Smooth muscle cell (in vitro differentiated cells): ENCODE data around the gene GPR152. TPM values are rescaled to one million over a fixed set of nuclear protein-coding genes. Genes with fewer than 3 reads are reported as not detected.

Experiments
- DNase-seq: peaks from one replicate; lab custom pipeline; 2025; ENCODE audit not compliant: unreplicated experiment; lab: John Stamatoyannopoulos, UW
- H2AFZ ChIP-seq: fragments of 200-600 bp; sonication (generic); 2 replicates; pipeline ENCODE4 v1.6.0; 2016; ENCODE audit warnings: antibody characterized with exemption, low read depth, mild to moderate bottlenecking
- H3F3A ChIP-seq: fragments of 200-600 bp; sonication (generic); 2 replicates; pipeline ENCODE4 v1.6.0; 2017; ENCODE audit warnings: antibody characterized with exemption, low read depth
- H3K27ac ChIP-seq: fragments of 200-600 bp; sonication (generic); 2 replicates; pipeline ENCODE4 v1.5.1; 2016; ENCODE audit warnings: low read depth, mild to moderate bottlenecking
- H3K27me3 ChIP-seq: fragments of 200-600 bp; sonication (generic); 2 replicates; pipeline ENCODE4 v1.6.1; 2016; ENCODE audit warnings: low read depth, mild to moderate bottlenecking
- H3K36me3 ChIP-seq: fragments of 200-600 bp; sonication (generic); 2 replicates; pipeline ENCODE4 v1.5.1; 2016; ENCODE audit warnings: low read depth
- H3K4me1 ChIP-seq: fragments of 200-600 bp; sonication (generic); 2 replicates; pipeline ENCODE4 v1.5.1; 2016; ENCODE audit warnings: low read depth
- H3K4me2 ChIP-seq: fragments of 200-600 bp; sonication (generic); 2 replicates; pipeline ENCODE4 v1.6.0; 2016; ENCODE audit warnings: mild to moderate bottlenecking
- H3K4me3 ChIP-seq: fragments of 200-600 bp; sonication (generic); 2 replicates; pipeline ENCODE4 v1.5.1; 2016; ENCODE audit warnings: mild to moderate bottlenecking
- H3K79me2 ChIP-seq: fragments of 200-600 bp; sonication (generic); 2 replicates; pipeline ENCODE4 v1.6.0; 2016; ENCODE audit warnings: low read depth, mild to moderate bottlenecking
- H3K9ac ChIP-seq: fragments of 200-600 bp; sonication (generic); 2 replicates; pipeline ENCODE4 v1.6.0; 2016; ENCODE audit warnings: low read depth
- H3K9me3 ChIP-seq: fragments of 200-600 bp; sonication (generic); replicated peaks from 2 replicates; pipeline ENCODE4 v1.5.1; 2016; ENCODE audit warnings: low read depth
- H4K20me1 ChIP-seq: fragments of 200-600 bp; sonication (generic); 2 replicates; pipeline ENCODE4 v1.6.0; 2016; ENCODE audit warnings: low read depth
- CTCF ChIP-seq: fragments of 200-600 bp; sonication (generic); IDR thresholded peaks from 2 replicates; pipeline ENCODE4 v1.5.1; 2017; ENCODE audit warnings: borderline replicate concordance, mild to moderate bottlenecking, antibody characterized with exemption; ENCODE audit not compliant: insufficient read depth, poor library complexity, severe bottlenecking
- WGBS: methylation state at CpG from one replicate; pipeline ENCODE4 v1.1.7; 2016; ENCODE audit warnings: low lambda C conversion rate; 5-methylcytosine and 5-hydroxymethylcytosine counted together
- polyA plus RNA-seq: library from polyadenylated mRNA; unstranded; fragments of >200 nt; fragmentation: Nextera tagmentation; extraction: Ambion mirVana; gene quantifications from 2 replicates; pipeline ENCODE4 v1.2.1, GENCODE V29; 2016
- total RNA-seq: library from RNA; depleted of rRNA; stranded (reverse); fragments of >200 nt; gene quantifications from 2 replicates; pipeline ENCODE4 v1.2.3, GENCODE V29; 2014

Gene GPR152
- total and polyA plus RNA-seq, 2 experiments from 2014 or later = 0.27 TPM; not detected in 1

GRCh38 chr11:67413266-67413849 is 39.2 kb downstream of the GPR152 start:
- Histone ChIP-seq H3K9me3 (no peaks in the 10 kb centered on the region), H3K4me3 (no peak overlapping the region), H3K4me1 (peaks cover 6% of the 10 kb centered on the region), H3K9ac (no peak overlapping the region), H3K27ac (no peak overlapping the region), H2AFZ (no peak overlapping the region), H3K36me3 (no peaks in the 10 kb centered on the region), H4K20me1 (no peaks in the 10 kb centered on the region), H3K27me3 (peaks cover 18% of the 10 kb centered on the region), H3K79me2 (no peaks in the 10 kb centered on the region), H3K4me2 (no peak overlapping the region), H3F3A (no peaks in the 10 kb centered on the region)
- DNase-seq = no peak
- TF ChIP-seq CTCF = no peak
- WGBS = 84% methylated on average over 2 of the region's 2 CpGs

GRCh38 chr11:67412495-67413179 is 39.9 kb downstream of the GPR152 start:
- Histone ChIP-seq H3K4me3 (no peak overlapping the region), H3K27ac (no peak overlapping the region), H3F3A (no peaks in the 10 kb centered on the region), H3K9ac (no peak overlapping the region), H4K20me1 (no peaks in the 10 kb centered on the region), H3K9me3 (no peaks in the 10 kb centered on the region), H3K4me1 (peaks cover 6% of the 10 kb centered on the region), H3K27me3 (peaks cover 18% of the 10 kb centered on the region), H3K36me3 (no peaks in the 10 kb centered on the region), H2AFZ (no peak overlapping the region), H3K79me2 (no peaks in the 10 kb centered on the region), H3K4me2 (no peak overlapping the region)
- 82% methylated on average over 9 of the region's 9 CpGs for WGBS
- no peak for TF ChIP-seq CTCF
- DNase-seq = no peak

GRCh38 chr11:67411785-67412152 is 40.8 kb downstream of the GPR152 start:
- Histone ChIP-seq H3K4me2 (no peak overlapping the region), H3K9me3 (no peaks in the 10 kb centered on the region), H3K4me3 (no peak overlapping the region), H3F3A (no peaks in the 10 kb centered on the region), H3K9ac (no peak overlapping the region), H3K36me3 (no peaks in the 10 kb centered on the region), H2AFZ (no peak overlapping the region), H3K4me1 (peaks cover 6% of the 10 kb centered on the region), H4K20me1 (no peaks in the 10 kb centered on the region), H3K27ac (no peak overlapping the region), H3K27me3 (peaks cover 18% of the 10 kb centered on the region), H3K79me2 (no peaks in the 10 kb centered on the region)
- no peak for DNase-seq
- WGBS = 87% methylated on average over 7 of the region's 7 CpGs
- TF ChIP-seq CTCF = no peak
